Natural killer cell (primary cell): Measurements from ENCODE around the gene CETN2. TPM values are rescaled to one million over a fixed set of nuclear protein-coding genes. Genes with fewer than 3 reads are reported as not detected.

ENCODE experiments used
- ATAC-seq, 3 donors: fragments of 150-1000 bp in 2 of 3; fragments of 200-7000 bp in 1 of 3; cut with Tn5 transposase; 1 replicate in 1 of 3; 2 replicates in 2 of 3; pipeline ENCODE4 v1.10.0; 2021; ENCODE audit warnings: mild to moderate bottlenecking in 2 of 3, moderate library complexity in 2 of 3
- DNase-seq, 2 donors: peaks; one replicate each; pipeline versions ENCODE4 v3.0.0 to v3.0.0-alpha.2; 2013 to 2021; ENCODE audit warnings: mixed read lengths in 1 of 2
- H3K27ac ChIP-seq: one replicate; pipeline ENCODE4 v1.5.1; 2013; ENCODE audit warnings: mild to moderate bottlenecking, low read length
- H3K27me3 ChIP-seq: one replicate; pipeline ENCODE4 v1.6.1; 2013; ENCODE audit warnings: low read length; ENCODE audit not compliant: control insufficient read depth, insufficient read depth
- H3K36me3 ChIP-seq: one replicate; pipeline ENCODE4 v1.6.1; 2013; ENCODE audit warnings: low read length; ENCODE audit not compliant: control insufficient read depth, insufficient read depth
- H3K4me1 ChIP-seq: one replicate; pipeline ENCODE4 v1.6.1; 2013; ENCODE audit warnings: low read length; ENCODE audit not compliant: control insufficient read depth, insufficient read depth
- H3K4me3 ChIP-seq: one replicate; pipeline ENCODE4 v1.5.1; 2013; ENCODE audit warnings: low read length
- H3K9me3 ChIP-seq: one replicate; pipeline ENCODE4 v1.6.1; 2013; ENCODE audit warnings: low read length; ENCODE audit not compliant: control insufficient read depth, insufficient read depth
- H3K27ac Mint-ChIP-seq, 2 donors: one replicate each; pipeline ENCODE4 v1.8.0; 2022; ENCODE audit warnings: mild to moderate bottlenecking in 2 of 2, mixed read lengths in 2 of 2, moderate library complexity in 1 of 2
- H3K27me3 Mint-ChIP-seq, 2 donors: one replicate each; pipeline ENCODE4 v1.8.0; 2022; ENCODE audit warnings: low read depth in 2 of 2, mixed read lengths in 2 of 2
- H3K36me3 Mint-ChIP-seq: one replicate; pipeline ENCODE4 v1.8.0; 2022; ENCODE audit warnings: mixed read lengths
- H3K4me1 Mint-ChIP-seq, 2 donors: one replicate each; pipeline ENCODE4 v1.8.0; 2022; ENCODE audit warnings: mixed read lengths in 2 of 2
- H3K4me3 Mint-ChIP-seq: one replicate; pipeline ENCODE4 v1.8.0; 2022; ENCODE audit warnings: mild to moderate bottlenecking, moderate library complexity, mixed read lengths
- H3K9me3 Mint-ChIP-seq, 2 donors: one replicate each; pipeline ENCODE4 v1.8.0; 2022; ENCODE audit warnings: mixed read lengths in 2 of 2
- CTCF ChIP-seq: fragments of 200-600 bp; IDR thresholded peaks from one replicate; pipeline ENCODE4 v1.8.0; 2022; ENCODE audit warnings: antibody characterized with exemption
- WGBS: methylation state at CpG from one replicate; pipeline ENCODE4 v1.1.7; 2013; ENCODE audit warnings: missing lambda C conversion rate; ENCODE audit not compliant: insufficient coverage; 5-methylcytosine and 5-hydroxymethylcytosine counted together
- intact Hi-C: fragments of 100-400 bp; cut with micrococcal nuclease; formaldehyde crosslinking; loops from one replicate; pipeline ENCODE4 v1.14.2; 2022
- total RNA-seq, 4 donors: library from RNA; stranded (reverse); fragments of 120-200 nt in 1 of 4; gene quantifications; one replicate each; pipeline versions ENCODE4 v1.2.3 to v1.2.4, GENCODE V29; 2013 to 2022

The CETN2 gene
- total RNA-seq, 3 donors from 2014 or later (not counting 1 experiment from before 2014, with no cell fraction given) = 8.3 to 11.0 (median 9.8) TPM

GRCh38 chrX:152823657-152824056 is 6.9 kb downstream of the CETN2 start:
- WGBS = 69% methylated on average over 6 of the region's 6 CpGs
- no peak for ATAC-seq
- intact Hi-C loops = no loop called here

GRCh38 chrX:152822383-152823086 is 8.0 kb downstream of the CETN2 start:
- no peak for TF ChIP-seq CTCF
- H3K36me3 ChIP-seq = no peaks in the 10 kb centered on the region
- no peak overlapping the region for H3K4me3 ChIP-seq
- H3K4me1 ChIP-seq = no peaks in the 10 kb centered on the region
- no peak overlapping the region for H3K27ac ChIP-seq
- no peak overlapping the region for H3K27ac Mint-ChIP-seq
- peaks cover 4 to 13% of the 10 kb centered on the region in 2 donors for H3K27me3 Mint-ChIP-seq
- DNase-seq (no peak), ATAC-seq (no peak)
- H3K27me3 ChIP-seq = no peaks in the 10 kb centered on the region
- no peak overlapping the region for H3K4me3 Mint-ChIP-seq
- no peaks in the 10 kb centered on the region for H3K4me1 Mint-ChIP-seq
- intact Hi-C loops = no loop called here
- no peaks in the 10 kb centered on the region for H3K9me3 Mint-ChIP-seq
- 78% methylated on average over 4 of the region's 6 CpGs for WGBS
- no peaks in the 10 kb centered on the region for H3K36me3 Mint-ChIP-seq
- no peaks in the 10 kb centered on the region for H3K9me3 ChIP-seq

More at GRCh38 chrX:152823657-152824056, 6.9 kb downstream of the CETN2 start:
- H3K36me3 ChIP-seq = no peaks in the 10 kb centered on the region
- Mint-ChIP-seq H3K27me3 (peaks cover 0 to 13% of the 10 kb centered on the region in 2 donors), H3K4me3 (no peak overlapping the region), H3K36me3 (no peaks in the 10 kb centered on the region), H3K4me1 (no peaks in the 10 kb centered on the region), H3K9me3 (no peaks in the 10 kb centered on the region), H3K27ac (no peak overlapping the region)
- no peaks in the 10 kb centered on the region for H3K4me1 ChIP-seq
- H3K4me3 ChIP-seq = no peak overlapping the region
- TF ChIP-seq CTCF = no peak
- no peaks in the 10 kb centered on the region for H3K27me3 ChIP-seq
- DNase-seq = no peak
- H3K9me3 ChIP-seq = no peaks in the 10 kb centered on the region
- no peak overlapping the region for H3K27ac ChIP-seq

- Histone ChIP-seq H3K27ac (no peak overlapping the region), H3K9me3 (no peaks in the 10 kb centered on the region), H3K4me3 (no peak overlapping the region), H3K27me3 (no peaks in the 10 kb centered on the region), H3K4me1 (no peaks in the 10 kb centered on the region), H3K36me3 (no peaks in the 10 kb centered on the region)
- intact Hi-C loops = no loop called here
- no peaks in the 10 kb centered on the region for H3K4me1 Mint-ChIP-seq
- ATAC-seq (no peak), DNase-seq (peak in 1 of 2 donors; percentile 15)
- H3K27me3 Mint-ChIP-seq = peaks cover 4 to 13% of the 10 kb centered on the region in 2 donors
- H3K36me3 Mint-ChIP-seq = no peaks in the 10 kb centered on the region
- no peak overlapping the region for H3K4me3 Mint-ChIP-seq
- TF ChIP-seq CTCF = no peak
- H3K9me3 Mint-ChIP-seq = no peaks in the 10 kb centered on the region
- 59% methylated on average over 3 of the region's 3 CpGs for WGBS
- no peak overlapping the region for H3K27ac Mint-ChIP-seq
Observed at GRCh38 chrX:152821145-152821765, 9.3 kb downstream of the CETN2 start.
